ENCODE results near the gene TYW1.
"Not testable (repeated sequence)": the region's sequence is repeated elsewhere in the genome, so short reads cannot be mapped to it uniquely, and the experiment has no call there.

DNA sequence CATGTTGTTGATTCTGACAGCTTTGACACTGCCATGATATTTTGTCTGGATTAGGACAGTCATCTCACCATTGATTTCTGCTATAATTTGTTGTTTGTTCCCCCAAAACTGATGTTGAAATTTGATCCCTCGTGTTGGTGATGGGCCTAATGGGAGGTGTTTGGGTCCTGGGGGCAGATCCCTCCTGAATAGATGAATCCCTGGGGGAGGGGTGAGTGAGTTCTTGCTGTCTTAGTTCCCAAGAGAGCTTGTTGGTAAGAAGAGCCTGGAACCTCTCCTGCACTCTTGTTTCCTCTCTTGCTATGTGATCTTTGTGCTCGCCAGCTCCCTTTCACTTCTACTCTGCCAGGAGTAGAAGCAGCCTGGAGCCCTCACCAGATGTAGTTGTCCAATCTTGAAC lies 7.5 kb downstream of the TYW1 start:
- TF ChIP-seq, protein P1, sequence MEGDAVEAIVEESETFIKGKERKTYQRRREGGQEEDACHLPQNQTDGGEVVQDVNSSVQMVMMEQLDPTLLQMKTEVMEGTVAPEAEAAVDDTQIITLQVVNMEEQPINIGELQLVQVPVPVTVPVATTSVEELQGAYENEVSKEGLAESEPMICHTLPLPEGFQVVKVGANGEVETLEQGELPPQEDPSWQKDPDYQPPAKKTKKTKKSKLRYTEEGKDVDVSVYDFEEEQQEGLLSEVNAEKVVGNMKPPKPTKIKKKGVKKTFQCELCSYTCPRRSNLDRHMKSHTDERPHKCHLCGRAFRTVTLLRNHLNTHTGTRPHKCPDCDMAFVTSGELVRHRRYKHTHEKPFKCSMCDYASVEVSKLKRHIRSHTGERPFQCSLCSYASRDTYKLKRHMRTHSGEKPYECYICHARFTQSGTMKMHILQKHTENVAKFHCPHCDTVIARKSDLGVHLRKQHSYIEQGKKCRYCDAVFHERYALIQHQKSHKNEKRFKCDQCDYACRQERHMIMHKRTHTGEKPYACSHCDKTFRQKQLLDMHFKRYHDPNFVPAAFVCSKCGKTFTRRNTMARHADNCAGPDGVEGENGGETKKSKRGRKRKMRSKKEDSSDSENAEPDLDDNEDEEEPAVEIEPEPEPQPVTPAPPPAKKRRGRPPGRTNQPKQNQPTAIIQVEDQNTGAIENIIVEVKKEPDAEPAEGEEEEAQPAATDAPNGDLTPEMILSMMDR (IDR thresholded peaks at IDR 0.05), result not testable (repeated sequence)
- not testable (repeated sequence) for TF ChIP-seq POLR2A (IDR thresholded peaks at IDR 0.05)
